ENCODE results near the gene PFKFB3. TPM values are rescaled to one million over a fixed set of nuclear protein-coding genes. Genes with fewer than 3 reads are reported as not detected.
"Not testable (repeated sequence)": the region's sequence is repeated elsewhere in the genome, so short reads cannot be mapped to it uniquely, and the experiment has no call there.

PFKFB3 gene
- total RNA-seq, 6 donors from 2014 or later, result 48.2 to 236 (median 83.5) TPM

GRCh38 chr10:6232846-6233724 is 30.4 kb downstream of the PFKFB3 start:
- no peak for TF ChIP-seq POLR2AphosphoS5 (IDR thresholded peaks at IDR 0.05)
- Histone ChIP-seq H3K36me3 (peaks cover 45 to 91% (median 77%) of the 10 kb centered on the region in 4 donors), H3K27ac (no peak overlapping the region), H3K27me3 (no peaks in the 10 kb centered on the region), H3K4me1 (no peaks in the 10 kb centered on the region), H3K9me3 (no peaks in the 10 kb centered on the region), H3K4me3 (no peak overlapping the region)
- WGBS, 2 donors, result 89 to 91% methylated on average over 17 to 28 of the region's 28 CpGs
- DNase-seq (no peak), ATAC-seq (ENCODE audit: low FRiP score in 2 of 2) (no peak)

GRCh38 chr10:6233725-6234277 is 31.1 kb downstream of the PFKFB3 start:
- DNase-seq (no peak), ATAC-seq (ENCODE audit: low FRiP score in 2 of 2) (no peak)
- Histone ChIP-seq H3K27ac (no peak overlapping the region), H3K27me3 (no peaks in the 10 kb centered on the region), H3K4me3 (no peak overlapping the region), H3K4me1 (no peaks in the 10 kb centered on the region), H3K9me3 (no peaks in the 10 kb centered on the region), H3K36me3 (peaks cover 39 to 84% (median 69%) of the 10 kb centered on the region in 4 donors)
- 90 to 100% methylated on average over 6 to 11 of the region's 11 CpGs for WGBS, 2 donors
- TF ChIP-seq EP300 (IDR thresholded peaks at IDR 0.05) (no peak), POLR2A (IDR thresholded peaks at IDR 0.05) (no peak), POLR2AphosphoS5 (IDR thresholded peaks at IDR 0.05) (no peak), CTCF (IDR thresholded peaks at IDR 0.05) (no peak)

- ATAC-seq (ENCODE audit: low FRiP score in 2 of 2) (no peak), DNase-seq (no peak)
- H3K4me1 ChIP-seq, result no peaks in the 10 kb centered on the region
- H3K27me3 ChIP-seq, result no peaks in the 10 kb centered on the region
- H3K36me3 ChIP-seq, result peaks cover 34 to 78% (median 64%) of the 10 kb centered on the region in 4 donors
- no peak overlapping the region for H3K4me3 ChIP-seq
- 85 to 91% methylated on average over 13 of the region's 13 CpGs for WGBS, 2 donors
- no peak for TF ChIP-seq CTCF (IDR thresholded peaks at IDR 0.05)
- TF ChIP-seq POLR2A (IDR thresholded peaks at IDR 0.05), result no peak
- TF ChIP-seq POLR2AphosphoS5 (IDR thresholded peaks at IDR 0.05), result no peak
- no peak for TF ChIP-seq EP300 (IDR thresholded peaks at IDR 0.05)
- no peaks in the 10 kb centered on the region for H3K9me3 ChIP-seq
- H3K27ac ChIP-seq, result no peak overlapping the region
These were observed 31.6 kb downstream of the PFKFB3 start for GRCh38 chr10:6234371-6234770.

- no peak for ATAC-seq (ENCODE audit: low FRiP score in 2 of 2)
- Histone ChIP-seq H3K4me3 (no peak overlapping the region), H3K9me3 (no peaks in the 10 kb centered on the region), H3K4me1 (no peaks in the 10 kb centered on the region), H3K27ac (no peak overlapping the region), H3K27me3 (no peaks in the 10 kb centered on the region), H3K36me3 (peaks cover 19 to 56% (median 42%) of the 10 kb centered on the region in 4 donors)
- no peak for DNase-seq
- WGBS, 2 donors, result 89 to 93% methylated on average over 36 to 38 of the region's 38 CpGs
- no peak for TF ChIP-seq EP300 (IDR thresholded peaks at IDR 0.05)
- no peak for TF ChIP-seq POLR2A (IDR thresholded peaks at IDR 0.05)
- no peak for TF ChIP-seq POLR2AphosphoS5 (IDR thresholded peaks at IDR 0.05)
- TF ChIP-seq CTCF (IDR thresholded peaks at IDR 0.05), result no peak
These were observed 33.8 kb downstream of the PFKFB3 start for GRCh38 chr10:6236349-6237198.

GRCh38 chr10:6237199-6237530 is 34.4 kb downstream of the PFKFB3 start:
- no peak for DNase-seq
- peaks cover 18 to 50% (median 36%) of the 10 kb centered on the region in 4 donors for H3K36me3 ChIP-seq
- H3K27ac ChIP-seq, result no peak overlapping the region
- H3K27me3 ChIP-seq, result no peaks in the 10 kb centered on the region
- no peak for ATAC-seq (ENCODE audit: low FRiP score in 2 of 2)
- H3K9me3 ChIP-seq, result no peaks in the 10 kb centered on the region
- H3K4me3 ChIP-seq, result no peak overlapping the region
- TF ChIP-seq CTCF (IDR thresholded peaks at IDR 0.05) (no peak), POLR2AphosphoS5 (IDR thresholded peaks at IDR 0.05) (no peak), EP300 (IDR thresholded peaks at IDR 0.05) (no peak), POLR2A (IDR thresholded peaks at IDR 0.05) (no peak)
- 95% methylated on average over 9 of the region's 9 CpGs for WGBS, 2 donors
- no peaks in the 10 kb centered on the region for H3K4me1 ChIP-seq

- H3K36me3 ChIP-seq, result peaks cover 11 to 35% (median 20%) of the 10 kb centered on the region in 4 donors
- H3K4me3 ChIP-seq; ATAC-seq (ENCODE audit: low FRiP score in 2 of 2); H3K27ac ChIP-seq; DNase-seq; H3K9me3 ChIP-seq; H3K4me1 ChIP-seq; H3K27me3 ChIP-seq: not testable (repeated sequence)
- 91% methylated on average over 6 of the region's 6 CpGs for WGBS, 2 donors
These were observed 36.0 kb downstream of the PFKFB3 start for GRCh38 chr10:6238587-6239212.
